ENCODE results near the gene RHEB. TPM values are rescaled to one million over a fixed set of nuclear protein-coding genes. Genes with fewer than 3 reads are reported as not detected.

The RHEB gene
- total RNA-seq, 1 donor from 2014 or later: 88.5 TPM

DNA sequence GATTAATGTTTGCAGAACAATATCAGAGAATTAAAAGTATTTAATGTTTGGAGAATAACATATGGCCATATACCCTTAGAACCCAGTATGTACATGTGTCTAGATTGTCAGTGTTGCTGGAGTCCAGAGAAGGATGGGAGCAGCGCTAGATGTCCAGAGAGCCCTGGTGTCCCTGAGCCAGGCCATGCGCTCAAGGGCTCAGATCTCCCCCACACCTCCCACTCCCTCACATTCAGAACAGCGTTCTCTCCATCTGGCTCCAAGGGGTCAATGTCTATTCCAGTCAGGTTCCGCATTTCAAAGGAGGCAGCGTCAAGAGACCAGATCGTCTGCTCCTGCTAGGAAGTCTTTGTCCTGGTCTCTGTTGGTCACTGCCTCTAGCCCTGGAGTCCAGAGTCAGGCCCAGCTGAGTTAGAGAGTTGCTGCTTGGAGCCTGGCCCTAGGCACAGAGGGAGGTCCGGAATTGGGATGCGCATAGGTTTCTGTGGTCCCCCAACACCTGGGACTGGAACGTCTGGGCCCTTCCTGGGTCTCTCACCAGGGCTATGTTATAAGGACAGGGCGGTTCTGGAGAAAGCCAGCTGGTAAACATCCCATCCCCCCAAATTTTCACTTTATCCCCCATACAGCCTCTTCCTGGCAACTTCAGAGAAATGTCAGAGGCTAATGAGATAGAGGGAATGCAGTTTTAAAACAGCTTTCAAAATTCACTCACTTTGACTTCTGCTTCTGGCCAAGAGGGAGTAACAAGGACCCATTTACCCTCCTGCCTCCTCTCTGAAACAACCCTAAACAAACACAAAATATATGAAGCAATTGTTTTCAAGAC lies 103.4 kb downstream of the RHEB start:
- Mint-ChIP-seq H3K9me3 (peaks cover 24% of the 10 kb centered on the region), H3K36me3 (peaks cover 28% of the 10 kb centered on the region), H3K27me3 (ENCODE audit: low read depth) (no peaks in the 10 kb centered on the region), H3K4me1 (peaks cover 25% of the 10 kb centered on the region), H3K27ac (peak overlapping the region; percentile 84), H3K4me3 (no peak overlapping the region)
- no peak for DNase-seq (ENCODE audit: low spot score in 2 of 2, unreplicated experiment in 2 of 2)
- TF ChIP-seq, protein P1, sequence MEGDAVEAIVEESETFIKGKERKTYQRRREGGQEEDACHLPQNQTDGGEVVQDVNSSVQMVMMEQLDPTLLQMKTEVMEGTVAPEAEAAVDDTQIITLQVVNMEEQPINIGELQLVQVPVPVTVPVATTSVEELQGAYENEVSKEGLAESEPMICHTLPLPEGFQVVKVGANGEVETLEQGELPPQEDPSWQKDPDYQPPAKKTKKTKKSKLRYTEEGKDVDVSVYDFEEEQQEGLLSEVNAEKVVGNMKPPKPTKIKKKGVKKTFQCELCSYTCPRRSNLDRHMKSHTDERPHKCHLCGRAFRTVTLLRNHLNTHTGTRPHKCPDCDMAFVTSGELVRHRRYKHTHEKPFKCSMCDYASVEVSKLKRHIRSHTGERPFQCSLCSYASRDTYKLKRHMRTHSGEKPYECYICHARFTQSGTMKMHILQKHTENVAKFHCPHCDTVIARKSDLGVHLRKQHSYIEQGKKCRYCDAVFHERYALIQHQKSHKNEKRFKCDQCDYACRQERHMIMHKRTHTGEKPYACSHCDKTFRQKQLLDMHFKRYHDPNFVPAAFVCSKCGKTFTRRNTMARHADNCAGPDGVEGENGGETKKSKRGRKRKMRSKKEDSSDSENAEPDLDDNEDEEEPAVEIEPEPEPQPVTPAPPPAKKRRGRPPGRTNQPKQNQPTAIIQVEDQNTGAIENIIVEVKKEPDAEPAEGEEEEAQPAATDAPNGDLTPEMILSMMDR (IDR thresholded peaks at IDR 0.05; ENCODE audit: unreplicated experiment): no peak

Small RNA genes within 50 kb of the gene (microRNA-seq; reads per million reads assigned to microRNA genes)
- gene MIR3907: 1.5 reads per million

Other genes starting within 250 kb of the RHEB start
- 47.7 to 52.4 TPM (median 52.3 TPM) in 3 replicates for gene NUB1, start 178.1 kb downstream of the RHEB start, total RNA-seq
- 259 to 274 TPM (median 266 TPM) in 3 replicates for gene WDR86, start 109.9 kb downstream of the RHEB start, total RNA-seq
- gene CRYGN, start 79.8 kb downstream of the RHEB start, total RNA-seq: 9.4 to 12.2 TPM (median 10.5 TPM) in 3 replicates

All from mesothelial cell of epicardium (in vitro differentiated cells).